H1 (cell line): ENCODE measurements around the gene TMEM129. TPM values are rescaled to one million over a fixed set of nuclear protein-coding genes. Genes with fewer than 3 reads are reported as not detected.
A peak's percentile ranks its signal among the peaks of the same experiment; 100 is the strongest.

Experiments
- CTCF ChIA-PET: fragments of 300-600 bp; sonication (Branson Sonifier 250); formaldehyde crosslinking; loops from one replicate; lab custom pipeline; 2021; ENCODE audit not compliant: partially characterized antibody; lab: Charles Lee
- POLR2A ChIA-PET: fragments of 300-600 bp; sonication (Branson Sonifier 250); formaldehyde crosslinking; loops from one replicate; lab custom pipeline; 2021; ENCODE audit warnings: inconsistent platforms; ENCODE audit not compliant: partially characterized antibody; lab: Charles Lee
- DNase-seq, 2 experiments: peaks; one replicate each; pipeline versions ENCODE4 v3.0.0 to v3.0.0-alpha.2; 2010 to 2022; ENCODE audit warnings: low spot score in 2 of 2, low read depth in 1 of 2, mixed read lengths in 1 of 2
- FAIRE-seq: peaks from 2 replicates; lab custom pipeline; 2011; peaks lifted over from hg19 to GRCh38; lab: Jason Lieb, UNC
- H2AFZ ChIP-seq: 2 replicates; pipeline ENCODE4 v1.8.1; 2012; ENCODE audit warnings: low read length, inconsistent platforms
- H2AK5ac ChIP-seq: 2 replicates; pipeline ENCODE4 v1.6.1; 2013; ENCODE audit warnings: low read depth, low read length
- H2BK120ac ChIP-seq: replicated peaks from 2 replicates; pipeline ENCODE3; 2013; ENCODE audit warnings: low read depth, low read length, inconsistent platforms
- H2BK12ac ChIP-seq: 2 replicates; pipeline ENCODE4 v1.6.1; 2013; ENCODE audit warnings: low read depth, low read length
- H2BK15ac ChIP-seq: 2 replicates; pipeline ENCODE4 v1.6.1; 2013; ENCODE audit warnings: low read length
- H2BK20ac ChIP-seq: 2 replicates; pipeline ENCODE4 v1.6.1; 2013; ENCODE audit warnings: low read length
- H2BK5ac ChIP-seq: 2 replicates; pipeline ENCODE4 v1.6.1; 2013; ENCODE audit warnings: low read depth, low read length
- H3K14ac ChIP-seq: 2 replicates; pipeline ENCODE4 v1.6.1; 2013; ENCODE audit warnings: inconsistent platforms; ENCODE audit not compliant: insufficient read length
- H3K18ac ChIP-seq: 2 replicates; pipeline ENCODE4 v1.6.1; 2013; ENCODE audit warnings: low read length; ENCODE audit errors: extremely low read depth
- H3K23ac ChIP-seq: 2 replicates; pipeline ENCODE4 v1.6.1; 2013; ENCODE audit warnings: inconsistent platforms; ENCODE audit not compliant: insufficient read length
- H3K23me2 ChIP-seq: 2 replicates; pipeline ENCODE4 v1.6.1; 2013; ENCODE audit warnings: low read depth, low read length
- H3K27ac ChIP-seq: 2 replicates; pipeline ENCODE4 v1.6.1; 2011; ENCODE audit warnings: low read depth, low read length, inconsistent platforms
- H3K27me3 ChIP-seq, 4 experiments: replicated peaks in 1 of 4; 1 replicate in 1 of 4; 2 replicates in 3 of 4; pipeline versions ENCODE4 v1.6.1 to v1.8.1; 2011 to 2013; ENCODE audit warnings: low read length in 3 of 4, mild to moderate bottlenecking in 3 of 4, inconsistent platforms in 2 of 4, mixed read lengths in 2 of 4, moderate library complexity in 1 of 4; ENCODE audit not compliant: control insufficient read depth in 3 of 4, insufficient read depth in 3 of 4; ENCODE audit errors: extremely low read depth in 1 of 4
- H3K36me3 ChIP-seq, 4 experiments: 2 replicates each; pipeline versions ENCODE4 v1.6.1 to v1.8.1; 2011 to 2013; ENCODE audit warnings: mild to moderate bottlenecking in 4 of 4, low read length in 3 of 4, moderate library complexity in 2 of 4, control low read depth in 1 of 4, inconsistent platforms in 1 of 4; ENCODE audit not compliant: insufficient read depth in 4 of 4, control insufficient read depth in 2 of 4
- H3K4ac ChIP-seq: replicated peaks from 2 replicates; pipeline ENCODE3; 2013; ENCODE audit warnings: low read length, low read depth, mixed read lengths, inconsistent platforms; ENCODE audit not compliant: insufficient read length
- H3K4me1 ChIP-seq, 4 experiments: replicated peaks in 1 of 4; 1 replicate in 1 of 4; 2 replicates in 3 of 4; pipeline versions ENCODE4 v1.6.1 to v1.8.1; 2011 to 2013; ENCODE audit warnings: low read length in 3 of 4, inconsistent platforms in 2 of 4, mixed read lengths in 1 of 4; ENCODE audit not compliant: insufficient read depth in 4 of 4, control insufficient read depth in 3 of 4
- H3K4me2 ChIP-seq, 2 experiments: 2 replicates each; pipeline versions ENCODE4 v1.6.1 to v1.8.1; 2011 to 2013; ENCODE audit warnings: low read depth in 2 of 2, low read length in 2 of 2, control low read depth in 1 of 2, inconsistent platforms in 1 of 2, mild to moderate bottlenecking in 1 of 2; ENCODE audit not compliant: insufficient read depth in 1 of 2
- H3K4me3 ChIP-seq, 4 experiments: fragments of 200-600, 300-600 bp in 1 of 4; sonication (generic), shearing (Covaris generic), sonication (Bioruptor Twin) in 1 of 4; 2 replicates each; pipeline versions ENCODE4 v1.5.1 to v1.8.1; 2011 to 2016; ENCODE audit warnings: low read length in 4 of 4, low read depth in 3 of 4, control low read depth in 2 of 4, inconsistent platforms in 2 of 4, mild to moderate bottlenecking in 2 of 4, mixed read lengths in 1 of 4, moderate library complexity in 1 of 4; ENCODE audit not compliant: insufficient read depth in 2 of 4; ENCODE audit errors: extremely low read depth in 1 of 4
- H3K56ac ChIP-seq: replicated peaks from 2 replicates; pipeline ENCODE3; 2013; ENCODE audit warnings: low read depth, mild to moderate bottlenecking, mixed read lengths, low read length, inconsistent platforms; ENCODE audit not compliant: insufficient read length
- H3K79me1 ChIP-seq: 2 replicates; pipeline ENCODE4 v1.6.1; 2013; ENCODE audit warnings: low read depth, low read length, control low read depth
- H3K79me2 ChIP-seq, 2 experiments: 2 replicates each; pipeline versions ENCODE4 v1.6.1 to v1.8.1; 2012 to 2013; ENCODE audit warnings: low read length in 2 of 2, mild to moderate bottlenecking in 2 of 2, inconsistent platforms in 1 of 2; ENCODE audit not compliant: insufficient read depth in 2 of 2, control insufficient read depth in 1 of 2
- H3K9ac ChIP-seq, 4 experiments: replicated peaks in 1 of 4; 1 replicate in 1 of 4; 2 replicates in 3 of 4; pipeline versions ENCODE4 v1.6.1 to v1.8.1; 2011 to 2013; ENCODE audit warnings: low read depth in 3 of 4, low read length in 3 of 4, control low read depth in 2 of 4, mild to moderate bottlenecking in 2 of 4, moderate library complexity in 2 of 4, inconsistent platforms in 1 of 4; ENCODE audit errors: extremely low read depth in 1 of 4
- H3K9me3 ChIP-seq, 2 experiments: 2 replicates each; pipeline versions ENCODE4 v1.6.1 to v1.8.1; 2012 to 2013; ENCODE audit warnings: mild to moderate bottlenecking in 2 of 2, moderate library complexity in 2 of 2, control low read depth in 1 of 2, inconsistent platforms in 1 of 2, low read depth in 1 of 2, low read length in 1 of 2, mixed read lengths in 1 of 2; ENCODE audit not compliant: insufficient read depth in 2 of 2
- H4K20me1 ChIP-seq, 2 experiments: replicated peaks in 1 of 2; 2 replicates each; pipeline versions ENCODE3 to v1.8.1; 2011 to 2013; ENCODE audit warnings: inconsistent platforms in 2 of 2, low read length in 2 of 2, mild to moderate bottlenecking in 1 of 2; ENCODE audit not compliant: insufficient read depth in 2 of 2, control insufficient read depth in 1 of 2
- H4K5ac ChIP-seq: 2 replicates; pipeline ENCODE4 v1.6.1; 2013; ENCODE audit warnings: low read length, low read depth, mixed read lengths, inconsistent platforms; ENCODE audit not compliant: insufficient read length
- H4K8ac ChIP-seq: 2 replicates; pipeline ENCODE4 v1.8.0; 2013; ENCODE audit warnings: mild to moderate bottlenecking, moderate library complexity, low read length, inconsistent platforms; ENCODE audit not compliant: insufficient read depth; ENCODE audit errors: extremely low read depth
- H4K91ac ChIP-seq: replicated peaks from 2 replicates; pipeline ENCODE3; 2013; ENCODE audit warnings: low read length, mixed read lengths, inconsistent platforms; ENCODE audit not compliant: insufficient read length
- CBX8 ChIP-seq: fragments of 300-800, 300-1000 bp; sonication (generic); IDR thresholded peaks from 2 replicates; pipeline ENCODE4 v1.7.1; 2016; ENCODE audit warnings: low read depth, low read length, borderline replicate concordance
- CHD1 ChIP-seq: IDR thresholded peaks from 2 replicates; pipeline ENCODE4 v1.6.1; 2012; ENCODE audit warnings: low read depth, low read length, improper control_type of control experiment
- CREB1 ChIP-seq: IDR thresholded peaks from 2 replicates; pipeline ENCODE4 v1.6.1; 2012; ENCODE audit warnings: inconsistent platforms
- HDAC6 ChIP-seq: IDR thresholded peaks from one replicate; pipeline ENCODE4 v1.7.1; 2012; ENCODE audit warnings: low read depth, mild to moderate bottlenecking, inconsistent platforms, low read length, moderate library complexity
- NANOG ChIP-seq: IDR thresholded peaks from 2 replicates; pipeline ENCODE4 v1.6.1; 2011; ENCODE audit warnings: low read length, low read depth, mild to moderate bottlenecking, inconsistent platforms; ENCODE audit not compliant: insufficient read depth, poor library complexity, severe bottlenecking
- TAF1 ChIP-seq: IDR thresholded peaks from 2 replicates; pipeline ENCODE4 v1.6.1; 2011; ENCODE audit warnings: mild to moderate bottlenecking, low read depth, low read length
- TEAD4 ChIP-seq: IDR thresholded peaks from 2 replicates; pipeline ENCODE4 v1.6.1; 2012; ENCODE audit warnings: low read depth, low read length, inconsistent platforms, mixed read lengths
- WGBS, 2 experiments: shearing (Covaris generic) in 1 of 2; methylation state at CpG; one replicate each; pipeline versions ENCODE4 v1.1.6 to v1.1.7; 2013 to 2015; ENCODE audit warnings: low lambda C conversion rate in 2 of 2, mixed read lengths in 2 of 2, inconsistent platforms in 1 of 2, low coverage in 1 of 2, missing lambda C conversion rate in 1 of 2; ENCODE audit not compliant: insufficient replicate concordance in 2 of 2, insufficient coverage in 1 of 2, insufficient read length in 1 of 2; ENCODE audit errors: extremely low coverage in 1 of 2, missing lambda C conversion rate in 1 of 2; 5-methylcytosine and 5-hydroxymethylcytosine counted together
- polyA plus RNA-seq, 7 experiments: library from polyadenylated mRNA; depleted of rRNA in 3 of 7; stranded (reverse) in 5 of 7; unstranded in 2 of 7; fragments of >200 nt in 5 of 7; fragments of 200-250 nt in 2 of 7; gene quantifications; 1 replicate in 5 of 7; 2 replicates in 1 of 7; 4 replicates in 1 of 7; pipeline versions ENCODE4 v1.2.1 to v1.2.3, GENCODE V29; 2011 to 2013; ENCODE audit warnings: missing spikeins in 2 of 7, mixed read lengths in 2 of 7
- total RNA-seq: library from RNA; stranded (reverse); fragmentation: NEBNext Ultra II Directional; extraction: Animal tissue kit (Norgen Biotek cat#: 25700); gene quantifications from 2 replicates; pipeline ENCODE4 v1.2.1, GENCODE V29; 2021
- TF ChIP-seq, protein P1 (sequence below): IDR thresholded peaks from 2 replicates; pipeline ENCODE4 v1.6.1; 2012; ENCODE audit warnings: low read length, inconsistent platforms
- TF ChIP-seq, protein P2 (sequence below): IDR thresholded peaks from 2 replicates; pipeline ENCODE4 v1.6.1; 2011; ENCODE audit warnings: low read length, improper control_type of control experiment

The TMEM129 gene
- total and polyA plus RNA-seq, 2 of the 8 experiments (the other 6 are each of a cell fraction or from before 2014, with no cell fraction given): 31.5 to 58.7 TPM

GRCh38 chr4:1676605-1677525, 44.3 kb downstream of the TMEM129 start:
- no peak overlapping the region for H3K14ac ChIP-seq
- no peak overlapping the region for H3K4me2 ChIP-seq
- H3K36me3 ChIP-seq: no peaks in the 10 kb centered on the region
- no peak overlapping the region for H3K27ac ChIP-seq
- no peaks in the 10 kb centered on the region for H3K9me3 ChIP-seq
- no peak overlapping the region for H2BK20ac ChIP-seq
- FAIRE-seq: no peak
- no peak overlapping the region for H2AFZ ChIP-seq
- H4K20me1 ChIP-seq: no peaks in the 10 kb centered on the region
- no peak overlapping the region for H4K5ac ChIP-seq
- H3K18ac ChIP-seq: no peak overlapping the region
- peak overlapping the region; percentile 68; the same call in 1 of the 2 replicates for H4K8ac ChIP-seq
- H3K79me2 ChIP-seq: no peaks in the 10 kb centered on the region
- H3K9ac ChIP-seq: no peak overlapping the region
- no peaks in the 10 kb centered on the region for H3K27me3 ChIP-seq
- no peak for DNase-seq
- no peaks in the 10 kb centered on the region for H3K23me2 ChIP-seq
- H3K4me3 ChIP-seq: no peak overlapping the region
- H3K56ac ChIP-seq: no peak overlapping the region
- peaks cover 0 to 2% (median 0%) of the 10 kb centered on the region in 4 experiments; a peak in 1 of 7 replicates for H3K4me1 ChIP-seq
- ChIA-PET CTCF (interaction anchor here (0.6 to 2.5 kb wide), 7 partner anchors 14 to 128 kb away, joined by 3 to 13 read pairs (median 4); no protein-coding TSS in a partner anchor), POLR2A (no interaction called here)
- H2BK12ac ChIP-seq: no peak overlapping the region
- no peak overlapping the region for H2BK5ac ChIP-seq
- H3K4ac ChIP-seq: no peak overlapping the region
- WGBS, 2 experiments: 83% methylated on average over 25 of the region's 25 CpGs; no CpG with 5 or more reads in 1 of the 2 experiments
- no peaks in the 10 kb centered on the region; the same call in 1 of the 2 replicates for H3K79me1 ChIP-seq
- H3K23ac ChIP-seq: no peak overlapping the region
- H4K91ac ChIP-seq: peak overlapping the region; percentile 89
- no peak overlapping the region for H2BK120ac ChIP-seq
- no peak overlapping the region for H2AK5ac ChIP-seq
- H2BK15ac ChIP-seq: no peak overlapping the region
- TF ChIP-seq CBX8 (no peak), NANOG (no peak), TAF1 (no peak), TEAD4 (no peak), CREB1 (no peak), CHD1 (no peak), HDAC6 (no peak)
- TF ChIP-seq, protein P1, sequence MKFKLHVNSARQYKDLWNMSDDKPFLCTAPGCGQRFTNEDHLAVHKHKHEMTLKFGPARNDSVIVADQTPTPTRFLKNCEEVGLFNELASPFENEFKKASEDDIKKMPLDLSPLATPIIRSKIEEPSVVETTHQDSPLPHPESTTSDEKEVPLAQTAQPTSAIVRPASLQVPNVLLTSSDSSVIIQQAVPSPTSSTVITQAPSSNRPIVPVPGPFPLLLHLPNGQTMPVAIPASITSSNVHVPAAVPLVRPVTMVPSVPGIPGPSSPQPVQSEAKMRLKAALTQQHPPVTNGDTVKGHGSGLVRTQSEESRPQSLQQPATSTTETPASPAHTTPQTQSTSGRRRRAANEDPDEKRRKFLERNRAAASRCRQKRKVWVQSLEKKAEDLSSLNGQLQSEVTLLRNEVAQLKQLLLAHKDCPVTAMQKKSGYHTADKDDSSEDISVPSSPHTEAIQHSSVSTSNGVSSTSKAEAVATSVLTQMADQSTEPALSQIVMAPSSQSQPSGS: no peak
- TF ChIP-seq, protein P2, sequence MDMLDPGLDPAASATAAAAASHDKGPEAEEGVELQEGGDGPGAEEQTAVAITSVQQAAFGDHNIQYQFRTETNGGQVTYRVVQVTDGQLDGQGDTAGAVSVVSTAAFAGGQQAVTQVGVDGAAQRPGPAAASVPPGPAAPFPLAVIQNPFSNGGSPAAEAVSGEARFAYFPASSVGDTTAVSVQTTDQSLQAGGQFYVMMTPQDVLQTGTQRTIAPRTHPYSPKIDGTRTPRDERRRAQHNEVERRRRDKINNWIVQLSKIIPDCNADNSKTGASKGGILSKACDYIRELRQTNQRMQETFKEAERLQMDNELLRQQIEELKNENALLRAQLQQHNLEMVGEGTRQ: no peak
